NCI-H82 treated with DMSO at 0.1 percent for 48 hours (cell line): ENCODE measurements around the gene FAM228A.
"Not testable (repeated sequence)": the region's sequence is repeated elsewhere in the genome, so short reads cannot be mapped to it uniquely, and the experiment has no call there.

ENCODE experiments used
- DNase-seq: peaks from one replicate; lab custom pipeline; 2025; ENCODE audit not compliant: unreplicated experiment; lab: John Stamatoyannopoulos, UW

Gene FAM228A

GRCh38 chr2:24174851-24175277 lies at the start of gene FAM228A:
Gene FAM228A, plus strand, starts transcription at chr2:24175053. Its CDS starts 428 bp downstream, at chr2:24175481.
- no peak for DNase-seq

DNA sequence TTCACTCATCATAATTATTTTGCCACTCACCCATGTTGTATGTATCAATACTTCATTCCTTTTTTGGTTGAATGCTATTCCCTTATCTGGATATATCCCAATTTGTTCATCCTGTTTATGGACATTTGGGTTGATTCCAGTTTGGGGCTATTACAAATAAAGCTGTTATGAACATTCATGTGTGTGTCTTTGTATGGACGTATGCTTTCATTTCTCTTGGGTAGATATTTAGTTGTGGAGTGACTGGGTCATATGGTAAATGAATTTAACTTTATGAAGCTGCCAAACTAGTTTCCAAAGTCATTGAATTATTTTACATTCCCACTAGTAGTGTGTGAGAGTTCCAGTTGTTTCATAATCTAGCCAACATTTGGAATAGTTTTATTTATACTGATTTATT lies 48.9 kb upstream of the FAM228A start:
- DNase-seq, result no peak

- no peak for DNase-seq
Observed at GRCh38 chr2:24132543-24132942, 42.3 kb upstream of the FAM228A start.

DNA sequence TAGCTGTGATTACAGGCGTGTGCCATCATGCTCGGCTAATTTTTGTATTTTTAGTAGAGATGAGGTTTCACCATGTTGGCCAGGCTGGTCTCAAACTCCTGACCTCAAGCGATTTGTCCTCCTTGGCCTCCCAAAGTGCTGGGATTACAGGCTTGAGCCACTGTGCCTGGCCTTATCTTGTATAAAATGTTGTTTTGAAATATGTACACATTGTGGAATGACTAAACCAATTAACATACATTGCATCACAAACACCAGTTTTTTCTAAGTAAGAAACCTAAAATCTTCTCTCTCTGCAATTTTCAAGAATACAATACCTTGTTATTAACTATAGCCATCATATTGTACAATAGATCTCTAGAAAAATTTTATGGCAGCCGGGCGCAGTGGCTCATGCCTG lies 34.5 kb upstream of the FAM228A start:
- DNase-seq, result not testable (repeated sequence)

- DNase-seq, result no peak
Observed at GRCh38 chr2:24147364-24147763, 27.5 kb upstream of the FAM228A start.

DNA sequence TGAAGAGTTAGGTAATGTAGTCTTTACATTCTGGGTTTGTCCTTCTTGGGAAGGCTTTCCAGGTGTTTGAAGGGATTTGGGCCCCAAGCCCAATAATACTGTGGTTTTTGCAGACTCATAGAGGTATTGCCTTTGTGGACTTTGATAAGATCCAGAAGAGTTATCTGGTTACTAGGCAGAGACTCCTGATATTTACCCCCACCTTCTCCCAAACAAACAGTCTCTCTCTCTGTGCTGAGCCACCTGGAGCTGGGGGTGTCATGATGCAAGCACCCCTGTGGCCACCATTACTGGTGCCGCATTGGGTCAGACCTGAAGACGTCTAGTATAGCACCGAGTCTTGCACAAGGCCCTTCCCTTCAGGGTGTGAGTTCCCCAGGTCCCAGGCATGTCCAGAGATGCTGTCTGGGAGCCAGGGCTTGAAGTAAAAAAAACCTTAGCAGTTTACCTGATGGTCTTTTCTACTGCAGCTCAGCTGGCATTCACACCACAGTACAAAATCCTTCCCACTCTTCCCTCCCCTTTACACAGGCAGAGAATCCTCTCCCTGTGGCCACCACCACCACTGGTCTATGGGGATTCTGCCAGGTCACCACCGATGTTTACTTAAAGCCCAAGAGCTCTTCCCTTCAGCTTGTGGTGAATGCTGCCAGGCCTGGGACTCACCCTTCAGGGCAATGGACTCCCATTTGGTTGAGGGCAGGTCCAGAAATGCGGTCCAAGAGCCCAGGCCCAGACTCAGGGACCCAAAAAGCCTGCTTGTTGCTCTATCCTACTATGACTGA lies 22.2 kb upstream of the FAM228A start:
- no peak for DNase-seq

DNA sequence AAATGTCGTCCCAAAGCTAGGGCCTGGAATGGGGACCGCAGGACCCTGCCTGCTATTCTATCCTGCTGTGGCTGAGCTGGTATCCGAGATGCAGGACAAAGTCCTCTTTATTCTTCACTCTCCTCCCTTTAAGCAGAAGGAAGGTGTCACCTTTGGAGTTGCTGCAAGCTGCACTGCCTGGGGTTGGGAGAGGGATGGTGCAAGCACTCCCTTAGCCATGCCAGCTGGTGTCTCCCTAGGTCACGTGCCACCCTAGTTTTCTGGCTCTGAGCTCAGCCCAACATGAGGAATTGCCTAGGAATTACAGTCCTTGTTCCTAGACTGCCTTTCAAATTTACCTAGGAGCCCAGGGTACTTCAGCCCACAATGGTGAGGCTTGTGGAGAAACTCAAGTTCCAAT lies 21.4 kb upstream of the FAM228A start:
- DNase-seq, result no peak

DNA sequence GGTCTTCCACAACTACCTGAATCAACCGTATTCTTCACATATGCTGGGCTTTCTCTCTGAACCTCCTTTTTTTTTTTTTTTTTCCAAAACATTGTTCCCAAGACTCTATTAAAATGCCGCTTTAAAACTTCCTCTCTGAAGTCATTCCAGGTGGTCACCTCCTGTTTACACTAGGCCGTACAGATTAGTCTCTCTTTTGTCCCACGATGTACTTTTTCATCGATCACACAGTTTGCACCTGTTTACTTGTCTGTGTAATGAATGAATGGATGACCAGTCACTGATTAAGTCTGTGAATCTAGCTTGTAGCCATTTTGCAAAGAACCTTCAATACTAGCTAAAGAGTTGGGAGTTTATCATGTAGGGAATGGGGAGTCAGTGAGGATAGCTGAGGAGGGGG lies 16.7 kb upstream of the FAM228A start:
- no peak for DNase-seq

GRCh38 chr2:24159708-24160107 lies 15.1 kb upstream of the FAM228A start:
- no peak for DNase-seq

DNA sequence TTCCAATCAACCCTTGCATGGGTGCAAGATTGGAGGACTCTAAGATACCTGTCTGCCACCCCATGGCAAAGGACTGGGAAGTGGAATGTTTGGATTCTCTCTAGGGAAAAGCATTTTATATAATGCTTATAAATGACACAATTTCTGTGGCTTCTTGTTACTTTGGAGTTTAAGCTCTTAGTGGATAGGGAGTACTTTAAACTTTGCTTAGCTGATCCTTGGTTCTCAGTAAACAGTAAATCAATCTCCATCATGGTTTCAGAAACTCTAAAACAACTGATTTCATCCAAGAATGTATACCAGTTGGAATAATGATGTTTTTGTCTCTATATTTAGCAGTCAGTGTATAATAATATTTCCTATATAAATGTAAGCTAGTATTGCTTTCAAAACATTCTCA lies 14.1 kb upstream of the FAM228A start:
- DNase-seq, result no peak

DNA sequence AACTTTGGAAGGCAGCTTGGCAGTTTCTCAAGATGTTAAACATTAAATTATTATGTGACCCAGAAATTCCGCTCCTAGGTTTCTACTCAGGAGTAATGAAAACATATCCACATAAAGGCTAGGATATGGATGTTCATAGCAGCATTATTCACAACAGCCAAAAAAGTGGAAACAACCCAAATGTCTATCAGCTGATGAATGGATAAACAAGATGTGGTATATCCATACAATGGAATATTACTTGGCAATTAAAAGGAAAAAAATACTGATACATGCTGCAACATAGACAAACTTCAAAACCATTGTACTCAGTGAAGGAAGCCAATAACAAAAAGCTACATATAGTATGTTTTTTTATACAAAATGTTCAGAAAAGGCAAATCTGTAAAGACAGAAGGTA lies 12.4 kb upstream of the FAM228A start:
- DNase-seq, result no peak

DNA sequence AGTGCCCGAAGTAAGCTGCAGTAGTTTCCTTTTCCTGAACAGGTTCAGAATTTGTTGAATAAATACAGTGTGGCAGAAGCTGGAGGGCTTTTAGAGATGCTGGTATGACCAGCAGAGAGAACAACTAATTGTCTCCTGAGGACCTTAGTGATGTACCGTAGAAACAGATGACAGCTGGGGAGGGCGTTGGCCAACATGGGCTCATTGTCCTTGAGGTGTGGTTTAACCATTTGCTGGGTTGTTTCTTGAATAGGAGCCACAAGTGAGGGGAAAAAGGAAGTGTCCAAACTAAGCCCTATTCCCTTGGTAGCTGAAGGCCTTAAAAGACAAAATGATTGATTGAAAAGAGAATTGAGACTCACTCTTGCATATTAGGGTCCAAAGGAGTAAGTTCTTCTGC lies 11.7 kb upstream of the FAM228A start:
- DNase-seq, result no peak

- no peak for DNase-seq
Observed at GRCh38 chr2:24163601-24164000, 11.3 kb upstream of the FAM228A start.

DNA sequence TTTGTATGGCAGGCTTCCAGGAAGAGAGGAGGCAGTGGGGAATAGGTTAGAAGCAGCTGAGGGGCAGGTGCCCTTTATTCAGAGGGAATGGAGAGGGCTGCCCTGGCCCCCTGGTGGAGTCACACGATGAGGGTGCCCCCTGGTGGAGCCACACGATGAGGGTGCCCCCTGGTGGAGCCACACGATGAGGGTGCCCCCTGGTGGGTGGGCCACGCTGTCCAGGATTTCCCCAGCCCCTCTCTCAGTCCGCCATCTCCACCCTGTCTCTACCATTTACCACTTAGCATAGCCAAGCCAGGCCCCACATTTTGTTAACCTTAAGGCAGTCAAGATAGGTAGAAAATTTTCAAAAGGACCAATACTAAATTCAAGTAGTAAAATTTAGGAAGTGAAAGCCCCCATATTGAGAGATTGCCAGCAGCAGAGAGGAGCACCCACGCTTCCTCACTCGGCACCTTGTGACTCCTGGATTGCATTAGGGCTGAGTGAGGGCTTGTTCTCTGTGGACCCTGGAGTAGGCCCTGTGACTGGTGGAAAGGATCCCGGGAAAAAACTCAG lies 10.4 kb upstream of the FAM228A start:
- DNase-seq, result no peak

DNA sequence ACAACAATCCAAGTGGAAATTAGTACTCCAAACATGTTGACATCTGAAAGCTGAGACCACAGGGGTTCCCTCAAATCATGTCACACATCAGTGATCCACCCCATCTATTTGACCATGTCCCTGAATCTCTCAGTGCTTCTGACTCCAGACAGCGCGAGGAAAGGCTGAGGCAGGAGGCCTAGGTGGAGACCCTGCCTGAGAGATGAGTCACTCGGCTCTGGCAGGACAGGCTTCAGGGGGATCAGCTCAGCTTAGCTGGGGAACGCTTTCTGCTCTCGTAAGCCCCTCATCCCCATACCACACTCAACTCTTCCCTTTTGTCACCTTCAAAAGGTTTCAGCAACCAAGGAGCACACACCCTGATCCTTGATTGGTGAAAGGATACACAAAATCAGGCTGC lies 5.8 kb upstream of the FAM228A start:
- no peak for DNase-seq

DNA sequence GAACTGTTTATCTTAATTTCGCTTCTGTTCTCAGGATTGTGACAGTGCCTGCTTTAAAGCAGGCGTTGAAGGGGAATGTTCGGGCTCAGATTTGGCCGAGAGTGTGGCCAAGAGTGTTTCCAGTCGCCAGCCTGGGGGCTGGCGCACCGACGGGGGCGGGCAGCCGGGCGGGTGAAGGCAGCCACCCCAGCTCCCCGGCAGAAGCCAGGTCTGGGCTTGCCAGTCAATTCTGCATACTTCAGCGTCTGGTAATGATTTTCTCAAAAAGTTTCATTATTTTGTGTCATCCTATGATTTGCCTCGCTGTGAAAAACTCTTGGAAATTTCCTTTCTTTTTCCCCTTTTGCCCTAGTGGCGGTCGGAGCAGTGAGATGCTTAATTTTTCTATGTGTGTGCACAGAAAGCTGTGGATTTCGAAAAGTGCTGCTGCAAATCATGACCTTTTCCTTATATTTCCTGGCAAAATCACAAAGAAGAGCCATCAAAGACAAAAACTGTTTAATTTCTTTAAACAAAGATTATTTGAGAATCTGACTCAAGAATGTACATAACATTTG lies 856 bp downstream of the FAM228A start:
- no peak for DNase-seq

DNA sequence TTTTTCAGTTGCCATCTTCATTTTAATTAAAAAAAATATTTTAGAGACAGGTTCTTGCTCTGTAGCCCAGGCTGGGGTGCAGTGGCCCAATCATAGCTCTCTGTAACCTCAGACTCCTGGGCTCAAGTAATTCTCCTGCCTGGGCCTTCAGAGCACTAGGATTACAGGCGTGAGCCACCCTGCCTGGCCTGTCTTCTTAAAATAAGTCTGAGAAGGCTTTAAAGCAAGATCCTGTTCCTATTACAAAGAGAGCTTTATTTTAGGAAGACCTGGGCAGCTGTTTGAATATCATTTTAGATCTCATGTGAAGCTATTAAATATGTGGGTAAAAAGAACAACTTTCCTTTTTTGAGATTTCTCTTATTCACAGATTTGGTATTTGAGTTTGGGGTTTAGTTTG lies 1.5 kb downstream of the FAM228A start:
- DNase-seq, result peak; percentile 26

DNA sequence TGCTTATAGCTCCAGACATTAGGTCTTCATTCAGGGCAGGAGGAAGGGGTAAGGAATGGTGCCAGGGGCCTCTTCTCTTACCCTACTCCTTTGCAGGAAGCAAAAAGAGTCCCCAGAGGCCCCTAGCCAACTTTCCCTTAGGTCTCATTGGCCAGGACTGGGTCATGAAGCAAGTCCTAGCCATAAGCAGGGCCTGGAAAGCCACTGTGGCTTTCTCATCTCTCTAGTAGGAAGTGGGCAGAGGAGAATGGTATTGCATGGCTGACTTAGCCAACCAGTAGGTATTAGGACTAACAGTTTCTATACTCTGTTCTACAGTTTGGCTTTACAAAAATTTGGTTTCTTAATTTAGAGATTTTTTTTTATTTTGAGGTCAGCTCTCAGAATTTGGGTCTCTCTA lies 4.8 kb downstream of the FAM228A start:
- DNase-seq, result no peak

- peak; percentile 20 for DNase-seq
Observed at GRCh38 chr2:24181849-24182248, 7.0 kb downstream of the FAM228A start.

DNA sequence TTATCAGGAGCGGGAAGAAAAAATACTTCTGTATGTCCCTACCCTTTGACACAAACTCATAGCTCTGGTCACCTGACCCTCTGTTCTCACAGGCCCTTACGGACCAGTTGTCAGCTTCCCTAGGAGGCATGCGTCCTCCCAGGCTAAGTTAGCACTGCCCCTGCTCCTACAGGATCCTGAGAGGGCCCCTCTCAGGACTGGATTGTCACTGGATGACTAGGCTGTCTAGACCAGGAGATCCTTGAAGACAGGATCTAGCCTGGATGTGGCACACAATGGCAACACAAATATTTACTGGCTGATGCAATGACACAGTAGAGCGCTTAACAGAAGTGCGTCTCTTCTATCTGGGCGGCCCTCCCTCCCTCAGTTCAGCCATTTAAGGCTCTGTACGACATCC lies 7.7 kb downstream of the FAM228A start:
- DNase-seq, result no peak

DNA sequence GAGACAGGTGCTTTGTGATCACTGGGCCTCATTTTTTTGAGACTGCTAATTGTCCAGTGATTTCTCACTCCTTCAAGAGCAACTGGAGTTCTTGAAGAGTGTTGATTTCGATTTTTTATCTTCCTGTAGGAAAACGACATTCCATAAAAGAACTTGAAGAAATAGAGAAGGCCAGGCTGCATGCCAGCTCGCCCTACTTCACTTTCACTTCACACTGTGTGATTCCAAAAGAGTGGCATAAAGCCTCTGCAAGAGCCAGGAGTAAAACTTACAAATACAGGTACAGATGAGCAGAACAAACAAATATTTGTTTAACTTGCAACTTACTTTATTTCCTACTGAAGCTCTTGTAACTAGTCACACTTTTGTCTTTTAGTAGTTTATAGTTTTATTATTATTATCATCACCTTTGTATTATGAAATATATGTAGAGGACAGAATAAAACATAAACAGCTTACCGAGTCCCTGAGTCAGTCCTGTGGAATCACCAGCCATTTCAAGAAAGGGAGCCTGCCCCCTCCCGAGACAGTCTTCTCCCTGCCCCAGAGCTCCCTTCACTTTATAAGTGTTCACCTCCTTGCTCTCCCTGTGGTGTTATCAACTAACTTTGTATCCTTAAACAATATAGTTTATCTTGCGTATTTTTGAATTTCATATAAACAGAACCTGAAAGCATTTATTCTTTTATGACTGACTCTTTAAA lies 8.7 kb downstream of the FAM228A start:
- no peak for DNase-seq

- DNase-seq, result no peak
Observed at GRCh38 chr2:24189551-24189950, 14.7 kb downstream of the FAM228A start.
